ENCODE measurements around the gene ZNRF3. TPM values are rescaled to one million over a fixed set of nuclear protein-coding genes. Genes with fewer than 3 reads are reported as not detected.

Gene ZNRF3
- total and polyA plus RNA-seq, 11 donors = 1.8 to 9.2 (median 6.2) TPM

DNA sequence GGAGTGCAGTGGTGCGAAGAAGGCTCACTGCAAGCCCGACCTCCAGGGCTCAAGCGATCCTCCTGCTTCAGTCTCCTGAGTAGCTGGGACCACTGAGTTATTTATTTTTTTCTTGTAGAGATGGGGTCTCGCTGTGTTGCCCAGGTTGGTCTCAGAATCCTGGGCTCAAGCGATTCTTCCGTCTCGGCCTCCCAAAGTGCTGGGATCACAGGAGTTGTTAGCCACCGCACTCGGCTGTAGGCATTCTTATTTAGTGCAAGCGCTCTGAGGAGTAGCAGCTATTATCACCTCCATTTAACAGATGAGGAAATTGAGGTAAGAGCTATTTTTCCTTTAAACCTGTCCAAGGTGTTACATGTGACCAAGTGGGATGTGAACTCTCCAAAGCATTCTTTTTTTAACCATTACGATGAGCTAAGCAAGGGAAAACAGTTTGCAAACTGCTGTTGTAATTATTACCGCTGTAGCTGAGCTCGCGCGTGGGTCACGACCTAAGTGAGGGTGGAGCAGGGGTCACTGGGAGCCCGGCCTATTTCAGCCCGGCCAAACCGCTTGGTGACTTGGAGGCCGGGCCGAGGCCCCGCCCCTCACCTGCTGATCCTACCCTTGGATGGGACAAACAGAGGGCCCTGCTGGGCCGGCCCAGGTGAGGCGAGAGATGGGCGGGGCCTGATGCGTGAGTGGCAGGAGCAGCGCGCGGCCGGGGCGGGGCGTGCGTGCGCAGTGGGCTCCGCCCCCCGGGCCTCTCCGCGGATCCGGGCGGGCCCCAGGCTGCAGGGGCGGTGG lies 189.0 kb downstream of the ZNRF3 start:
- Histone ChIP-seq H3K4me1 (peaks cover 0 to 54% (median 19%) of the 10 kb centered on the region in 12 donors), H3K9me3 (no peaks in the 10 kb centered on the region), H3K27me3 (peaks cover 0 to 46% (median 0%) of the 10 kb centered on the region in 9 donors), H3K4me3 (peak overlapping the region in 11 of 12 donors; percentile 24 to 98 (median 75)), H3K27ac (peak overlapping the region in 1 of 12 donors; percentile 41), H3K36me3 (no peaks in the 10 kb centered on the region)
- DNase-seq (peak; percentile 86 to 93 (median 87)), ATAC-seq (peak; percentile 72 to 95 (median 92))
- WGBS, 4 donors = 22 to 68% (median 43%) methylated on average over 16 to 41 of the region's 41 CpGs
- intact Hi-C loops (cut with DNase I) = loop anchor here in 6 of 10 donors (5.0 to 10.0 kb wide), 3 partner anchors 75 to 172 kb away; no protein-coding TSS in a partner anchor
- no peak for TF ChIP-seq POLR2A (IDR thresholded peaks at IDR 0.05)
- TF ChIP-seq, protein P1, sequence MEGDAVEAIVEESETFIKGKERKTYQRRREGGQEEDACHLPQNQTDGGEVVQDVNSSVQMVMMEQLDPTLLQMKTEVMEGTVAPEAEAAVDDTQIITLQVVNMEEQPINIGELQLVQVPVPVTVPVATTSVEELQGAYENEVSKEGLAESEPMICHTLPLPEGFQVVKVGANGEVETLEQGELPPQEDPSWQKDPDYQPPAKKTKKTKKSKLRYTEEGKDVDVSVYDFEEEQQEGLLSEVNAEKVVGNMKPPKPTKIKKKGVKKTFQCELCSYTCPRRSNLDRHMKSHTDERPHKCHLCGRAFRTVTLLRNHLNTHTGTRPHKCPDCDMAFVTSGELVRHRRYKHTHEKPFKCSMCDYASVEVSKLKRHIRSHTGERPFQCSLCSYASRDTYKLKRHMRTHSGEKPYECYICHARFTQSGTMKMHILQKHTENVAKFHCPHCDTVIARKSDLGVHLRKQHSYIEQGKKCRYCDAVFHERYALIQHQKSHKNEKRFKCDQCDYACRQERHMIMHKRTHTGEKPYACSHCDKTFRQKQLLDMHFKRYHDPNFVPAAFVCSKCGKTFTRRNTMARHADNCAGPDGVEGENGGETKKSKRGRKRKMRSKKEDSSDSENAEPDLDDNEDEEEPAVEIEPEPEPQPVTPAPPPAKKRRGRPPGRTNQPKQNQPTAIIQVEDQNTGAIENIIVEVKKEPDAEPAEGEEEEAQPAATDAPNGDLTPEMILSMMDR (IDR thresholded peaks at IDR 0.05) = no peak

DNA sequence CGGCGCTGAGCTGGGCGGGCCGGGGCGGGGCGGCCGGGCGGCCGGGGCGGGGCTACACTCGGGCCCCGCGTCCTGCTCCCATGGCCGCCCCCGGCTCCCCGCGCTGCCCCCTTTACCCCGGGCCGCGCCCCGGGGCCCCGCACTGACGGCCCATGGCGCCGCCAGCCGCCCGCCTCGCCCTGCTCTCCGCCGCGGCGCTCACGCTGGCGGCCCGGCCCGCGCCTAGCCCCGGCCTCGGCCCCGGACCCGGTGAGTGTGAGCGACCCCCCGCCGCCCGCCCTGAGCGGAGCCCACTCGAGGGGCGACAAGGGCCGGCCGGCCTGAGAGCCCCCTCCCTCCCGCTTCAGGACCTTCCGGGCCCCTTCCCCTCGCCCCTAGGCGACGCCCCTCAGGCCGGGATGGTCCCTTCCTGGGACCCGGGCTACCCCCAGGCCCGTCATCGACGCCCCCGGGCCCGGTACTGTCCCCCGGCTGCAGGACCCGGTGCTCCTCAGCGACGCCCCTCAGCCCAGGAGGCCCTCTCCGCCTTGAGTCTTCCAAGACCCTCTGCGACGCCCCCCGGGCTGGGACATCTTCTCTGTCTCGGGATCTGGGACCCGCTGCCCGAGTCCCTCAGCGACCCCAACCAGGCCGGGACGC lies 189.7 kb downstream of the ZNRF3 start, which contains the start of gene KREMEN1:
KREMEN1 (plus strand) TSS at position 57 of the 639 bp plus-strand sequence; CDS start at position 153, 96 bp downstream.
- 0 to 2% (median 1%) methylated on average over 7 to 76 of the region's 76 CpGs for WGBS, 4 donors
- TF ChIP-seq POLR2A (IDR thresholded peaks at IDR 0.05) = no peak
- TF ChIP-seq, protein P1 (IDR thresholded peaks at IDR 0.05) = no peak
- H3K4me3 ChIP-seq = peak within 1 kb of the TSS; percentile 65 to 98 (median 76)
- H3K27me3 ChIP-seq = peaks cover 0 to 46% (median 0%) of the 10 kb centered on the region in 9 donors
- H3K36me3 ChIP-seq = no peaks in the 10 kb centered on the region
- peaks cover 0 to 61% (median 19%) of the 10 kb centered on the region in 12 donors for H3K4me1 ChIP-seq
- DNase-seq (peak in 1 of 5 donors; percentile 72), ATAC-seq (peak in 2 of 4 donors; percentile 1 to 21)
- H3K9me3 ChIP-seq = no peaks in the 10 kb centered on the region
- intact Hi-C loops (cut with DNase I) = loop anchor here in 6 of 10 donors (5.0 to 10.0 kb wide), 3 partner anchors 74 to 172 kb away; no protein-coding TSS in a partner anchor
- H3K27ac ChIP-seq = peak within 1 kb of the TSS in 11 of 12 donors; percentile 16 to 86 (median 52)

DNA sequence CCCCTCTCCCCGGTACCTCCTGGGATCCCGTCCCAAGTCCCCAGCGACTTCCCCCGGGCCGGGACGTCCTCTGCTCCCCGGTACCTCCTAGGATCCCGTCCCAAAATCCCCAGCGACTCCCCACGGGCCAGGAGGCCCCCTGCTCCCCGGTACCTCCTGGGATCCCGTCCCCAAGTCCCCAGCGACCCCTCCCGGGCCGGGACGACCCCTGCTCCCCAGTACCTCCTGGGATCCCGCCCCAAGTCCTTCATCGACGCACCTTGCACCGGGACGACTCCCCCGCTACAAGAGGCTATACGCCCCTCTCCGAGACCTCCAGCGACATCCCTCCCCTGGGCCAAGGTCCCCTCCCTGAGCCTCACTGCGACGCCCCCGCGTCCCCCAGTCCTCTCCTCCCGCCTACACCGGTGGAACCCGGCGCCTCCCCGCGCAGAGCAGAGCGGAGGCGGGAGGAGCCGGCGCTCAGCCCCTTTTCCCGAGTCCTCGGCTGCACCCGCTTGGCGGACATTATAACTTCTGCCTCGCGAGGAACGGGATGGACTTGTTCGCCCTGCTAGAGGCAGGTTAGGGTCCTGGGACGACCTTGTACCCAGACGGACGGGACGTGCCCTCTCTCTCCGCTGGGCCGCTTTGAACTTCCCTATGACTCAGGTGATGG lies 190.4 kb downstream of the ZNRF3 start:
- peaks cover 0 to 67% (median 24%) of the 10 kb centered on the region in 12 donors for H3K4me1 ChIP-seq
- peaks cover 0 to 46% (median 0%) of the 10 kb centered on the region in 9 donors for H3K27me3 ChIP-seq
- H3K36me3 ChIP-seq = no peaks in the 10 kb centered on the region
- intact Hi-C loops (cut with DNase I) = loop anchor here in 6 of 10 donors (5.0 to 10.0 kb wide), 3 partner anchors 74 to 171 kb away; no protein-coding TSS in a partner anchor
- TF ChIP-seq, protein P1 (IDR thresholded peaks at IDR 0.05) = peak in 2 of 12 donors; percentile 2 to 4
- TF ChIP-seq POLR2A (IDR thresholded peaks at IDR 0.05) = no peak
- ATAC-seq (peak; percentile 27 to 72 (median 56)), DNase-seq (peak; percentile 43 to 80 (median 70))
- peak overlapping the region in 11 of 12 donors; percentile 16 to 86 (median 52) for H3K27ac ChIP-seq
- peak overlapping the region; percentile 65 to 98 (median 76) for H3K4me3 ChIP-seq
- WGBS, 4 donors = 5 to 20% (median 8%) methylated on average over 36 to 53 of the region's 53 CpGs
- H3K9me3 ChIP-seq = no peaks in the 10 kb centered on the region
